ENCODE data around the gene ZDHHC24.

GRCh38 chr11:66561975-66562248 lies 16.1 kb upstream of the ZDHHC24 start:
- no peak for TF ChIP-seq CTCF (IDR thresholded peaks at IDR 0.05)
- TF ChIP-seq POLR2A (IDR thresholded peaks at IDR 0.05): no peak

All from lower leg skin (tissue), 3 donors.